ENCODE measurements around the gene ARHGAP12.

ARHGAP12 gene

DNA sequence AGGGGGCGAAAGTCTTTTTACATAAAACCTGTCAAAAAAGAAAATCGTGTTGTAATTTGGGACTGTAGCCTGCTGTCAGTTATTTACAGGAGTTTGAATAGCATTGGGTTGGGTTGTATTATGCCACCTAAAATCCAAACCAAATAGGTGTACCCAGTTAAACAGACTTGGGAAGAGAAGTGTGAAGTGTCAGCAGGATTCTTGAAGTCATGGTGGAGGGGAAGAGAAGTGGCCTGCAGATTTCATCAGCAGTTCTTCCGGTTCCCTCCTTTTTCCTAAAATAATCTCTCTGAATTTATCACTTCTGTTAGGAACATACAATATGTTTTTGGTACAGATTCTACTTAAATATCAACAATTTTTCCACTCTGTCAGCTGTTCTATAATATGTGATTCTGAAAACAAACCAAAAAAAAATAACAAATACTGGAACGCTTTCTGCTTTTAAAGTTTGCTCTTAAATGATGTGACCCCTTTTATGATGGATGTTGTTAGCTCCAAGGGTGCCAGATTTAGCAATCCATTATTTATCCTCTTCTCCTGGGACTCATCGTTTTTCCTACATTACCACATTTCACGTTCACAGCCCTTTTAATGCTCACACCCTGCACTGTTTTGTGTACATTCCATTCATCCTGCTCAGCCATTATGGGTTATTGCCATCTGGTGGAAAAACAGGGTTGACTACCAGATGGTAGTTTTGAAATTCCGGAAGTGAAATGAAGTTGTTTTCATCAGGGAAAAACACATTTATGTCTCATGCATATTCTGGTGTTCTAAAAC lies 18.7 kb upstream of the ARHGAP12 start:
- DNase-seq, result no peak

DNA sequence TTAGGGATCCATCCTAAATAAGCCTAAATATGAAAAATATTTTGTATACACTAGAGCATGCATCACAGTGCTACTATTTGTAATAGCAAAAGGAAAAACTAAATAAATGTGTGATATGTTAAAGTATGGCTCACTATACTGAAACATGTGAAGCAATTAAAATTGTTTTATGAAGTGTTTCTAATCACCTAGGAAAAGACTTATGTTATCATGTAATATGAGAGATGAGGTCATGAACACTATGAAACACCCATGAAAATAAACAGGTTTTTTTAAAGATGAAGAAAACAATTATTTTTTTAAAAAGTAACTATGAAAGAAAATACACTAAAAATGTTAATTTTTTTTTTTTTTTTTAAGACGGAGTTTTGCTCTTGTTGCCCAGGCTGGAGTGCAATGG lies 16.8 kb upstream of the ARHGAP12 start:
- no peak for DNase-seq

DNA sequence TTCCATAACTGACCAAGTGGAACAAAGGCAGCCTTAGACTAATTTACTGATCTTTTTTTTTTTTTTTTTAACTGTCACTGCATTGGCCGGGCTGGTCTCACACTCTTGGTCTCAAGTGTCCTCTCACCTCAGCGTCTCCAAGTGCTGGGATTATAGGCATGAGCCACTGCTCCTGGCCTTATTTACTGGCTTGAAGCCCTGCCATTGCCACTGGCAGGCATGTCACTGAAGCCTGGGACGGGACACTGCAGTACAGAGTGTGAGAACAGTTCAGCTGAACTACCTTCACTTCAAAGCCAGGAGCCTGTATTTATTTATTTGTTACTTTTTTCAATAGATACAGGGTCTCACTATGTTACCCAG lies 15.4 kb upstream of the ARHGAP12 start:
- DNase-seq, result no peak

DNA sequence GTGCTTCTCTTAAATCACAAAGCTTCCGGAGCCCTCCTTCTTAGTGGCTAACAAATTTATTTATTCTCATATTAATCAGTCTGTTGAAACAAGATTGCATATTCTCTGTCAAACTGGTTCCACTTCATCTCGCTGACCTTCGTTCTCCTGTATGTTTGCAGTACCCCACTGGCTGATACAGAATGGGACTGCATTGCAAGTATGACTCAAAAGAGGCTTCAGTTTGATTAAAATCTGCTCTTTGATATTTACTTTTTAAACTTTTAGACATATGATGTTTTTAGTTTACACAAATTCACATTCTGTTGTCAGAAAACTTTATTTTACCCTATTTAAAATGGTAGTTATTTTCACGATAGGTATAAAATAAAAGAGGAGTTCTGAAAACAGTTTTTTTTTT lies 14.3 kb upstream of the ARHGAP12 start:
- no peak for DNase-seq

DNA sequence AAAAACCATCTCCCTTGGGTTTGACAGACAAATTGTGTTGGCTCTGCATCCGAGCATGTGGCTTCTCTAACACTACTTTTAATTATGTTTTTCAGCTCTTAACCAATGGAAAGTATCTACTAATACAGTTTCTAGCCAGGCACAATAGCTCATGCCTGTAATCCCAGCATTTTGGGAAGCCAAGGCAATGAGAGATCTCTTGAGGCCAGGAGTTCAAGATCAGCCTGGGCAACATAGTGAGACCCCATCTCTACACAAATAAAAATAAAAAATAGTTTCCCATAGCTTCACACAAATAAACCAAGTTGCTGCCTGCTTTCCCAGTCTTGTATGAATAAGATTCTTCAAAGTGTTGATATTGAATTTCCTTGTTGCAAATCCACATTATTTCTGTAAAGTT lies 13.8 kb upstream of the ARHGAP12 start:
- DNase-seq, result no peak

DNA sequence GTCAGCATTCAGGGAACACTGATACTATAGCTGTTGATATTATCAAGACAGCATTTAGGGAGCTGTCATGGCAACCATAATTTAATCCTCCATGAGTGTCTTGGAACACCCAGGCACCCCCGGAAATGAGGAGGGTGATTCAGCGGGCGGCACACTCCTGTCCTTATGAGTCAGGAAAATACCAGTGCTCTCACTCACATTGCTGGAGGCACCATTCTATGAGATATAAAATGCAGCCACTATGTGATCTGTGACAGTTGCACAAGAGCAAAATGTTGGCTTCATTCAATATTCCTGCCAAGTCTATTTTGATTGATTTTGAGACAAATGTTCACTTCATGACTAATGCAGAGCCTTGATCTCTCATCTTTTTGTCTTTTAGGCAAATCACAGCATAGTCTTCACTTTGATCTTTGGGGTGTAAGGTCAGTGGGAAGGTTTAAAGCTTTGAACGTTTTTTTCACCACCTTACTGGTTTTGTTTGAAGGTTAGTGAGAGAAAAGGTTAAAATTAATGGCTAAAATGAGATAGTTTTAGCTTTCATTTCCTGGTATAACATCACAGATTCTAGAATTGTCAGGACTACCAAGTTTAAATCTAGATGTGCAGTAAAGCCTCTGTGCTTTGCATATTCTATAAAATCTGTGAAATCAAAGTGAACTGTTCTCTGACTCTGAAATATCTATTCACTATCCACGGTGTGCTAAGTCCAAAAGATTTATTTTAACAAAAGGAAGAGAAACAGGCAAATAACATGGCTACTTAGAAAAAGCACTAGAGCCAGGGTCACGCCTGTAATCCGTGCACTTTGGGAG lies 12.4 kb upstream of the ARHGAP12 start:
- DNase-seq, result no peak

DNA sequence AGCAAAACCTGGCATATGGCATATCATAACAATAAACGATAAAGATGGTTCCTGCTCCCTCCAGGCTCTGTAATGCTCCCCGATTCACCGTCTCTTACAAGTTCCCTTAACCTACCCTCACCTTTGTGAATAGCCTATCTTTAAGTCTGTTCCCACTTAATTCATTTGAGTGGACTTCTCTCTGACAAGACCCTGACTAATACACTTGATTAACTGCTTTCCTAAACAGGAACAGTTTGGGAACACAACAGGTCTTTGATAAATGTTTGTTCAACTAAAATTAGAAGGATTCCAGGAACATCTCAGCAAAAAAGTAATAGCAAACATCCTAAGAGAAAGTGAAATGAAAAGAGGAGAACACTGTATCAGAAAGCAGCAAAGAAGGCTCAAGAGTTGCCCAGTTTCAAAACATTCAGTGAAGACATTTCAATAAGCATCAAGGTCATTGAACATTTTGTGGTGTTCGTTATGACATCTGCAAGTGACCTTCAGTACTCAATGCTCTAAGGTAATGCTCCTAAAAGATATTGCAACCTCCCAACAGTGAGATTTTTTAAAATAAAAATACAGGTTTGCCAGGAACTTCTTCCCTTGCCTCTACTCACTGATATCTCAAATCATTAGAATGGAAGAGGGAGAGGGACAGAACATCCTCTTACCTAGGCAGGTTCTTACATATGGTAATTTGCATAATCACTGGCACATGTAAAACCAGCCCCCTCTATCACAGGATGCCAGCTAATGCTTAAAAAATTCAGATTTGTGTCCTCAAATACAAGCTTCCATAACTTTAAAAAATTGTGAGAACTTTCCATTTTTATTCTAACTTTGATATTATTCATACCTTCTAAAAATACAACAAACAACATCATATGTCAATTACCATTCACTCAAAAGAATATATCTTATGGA lies 11.4 kb upstream of the ARHGAP12 start:
- no peak for DNase-seq

DNA sequence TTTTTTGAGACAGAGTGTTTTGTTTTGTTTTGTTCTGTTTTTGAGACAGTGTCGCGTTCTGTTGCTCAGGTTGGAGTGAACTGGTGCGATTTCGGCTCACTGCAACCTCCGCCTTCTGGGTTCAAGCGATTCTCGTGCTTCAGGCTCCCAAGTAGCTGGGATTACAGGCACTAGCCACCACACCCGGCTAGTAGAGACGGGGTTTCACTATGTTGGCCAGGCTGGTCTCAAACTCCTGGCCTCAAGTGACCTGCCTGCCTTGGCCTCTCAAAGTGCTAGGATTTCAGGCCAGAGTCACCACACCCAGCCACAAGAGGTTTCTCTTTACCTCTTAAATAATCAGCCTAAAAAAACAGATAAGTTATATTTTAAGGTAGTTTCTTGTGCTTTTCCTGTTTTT lies 8.7 kb upstream of the ARHGAP12 start:
- no peak for DNase-seq

DNA sequence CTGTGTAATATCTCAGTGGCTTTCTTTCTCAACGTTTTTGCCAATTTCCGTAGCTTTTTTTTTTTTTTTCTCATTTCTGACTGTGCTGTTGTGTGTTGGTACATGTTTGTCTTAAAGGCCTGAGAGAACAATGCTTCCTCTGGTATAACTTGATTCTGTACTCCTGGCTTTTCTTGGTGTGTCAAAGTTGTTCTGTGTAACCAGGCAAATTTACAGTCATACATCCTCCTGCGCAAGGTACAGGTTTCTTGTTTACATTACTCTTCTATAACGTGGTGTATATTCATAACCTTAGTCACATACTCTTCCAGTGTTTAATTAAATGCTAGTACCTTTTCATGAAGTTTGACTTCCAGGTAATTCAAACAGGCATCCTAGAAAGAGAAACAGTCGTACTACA lies 8.3 kb upstream of the ARHGAP12 start:
- no peak for DNase-seq

DNA sequence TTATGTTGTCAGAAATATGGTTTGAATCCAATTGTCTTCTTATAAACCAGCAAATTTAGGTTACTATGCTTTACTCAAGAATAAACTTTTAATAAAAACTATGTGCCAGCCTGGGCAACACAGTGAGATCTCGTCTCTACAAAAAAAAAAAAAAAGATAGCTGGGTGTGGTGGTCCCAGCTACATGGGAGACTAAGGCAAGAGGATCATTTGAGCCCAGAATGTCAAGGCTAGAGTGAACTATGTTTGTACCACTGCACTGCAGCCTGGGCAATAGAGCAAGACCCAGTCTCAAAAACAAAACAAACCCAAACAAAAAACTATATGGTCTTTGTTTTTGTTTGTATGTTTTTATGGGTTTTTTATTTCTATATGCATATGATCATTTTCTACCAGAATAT lies 7.5 kb upstream of the ARHGAP12 start:
- DNase-seq, result no peak

DNA sequence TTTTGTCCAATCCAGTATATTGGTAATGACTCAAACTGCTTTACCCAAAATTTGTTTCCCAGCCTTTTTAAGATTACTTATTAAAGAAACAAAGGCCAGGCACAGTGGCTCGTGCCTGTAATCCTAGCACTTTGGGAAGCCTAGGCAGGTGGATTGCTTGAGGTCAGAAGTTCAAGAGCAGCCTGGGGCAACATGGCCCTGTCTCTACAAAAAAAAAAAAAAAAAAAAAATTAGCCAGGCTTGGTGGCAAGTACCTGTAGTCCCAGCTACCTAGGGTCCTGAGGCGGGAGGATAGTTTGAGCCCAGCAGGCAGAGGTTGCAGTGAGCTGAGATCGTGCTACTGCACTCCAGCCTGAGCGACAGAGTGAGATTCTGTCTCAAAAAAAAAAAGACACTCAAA lies 7.0 kb upstream of the ARHGAP12 start:
- no peak for DNase-seq

DNA sequence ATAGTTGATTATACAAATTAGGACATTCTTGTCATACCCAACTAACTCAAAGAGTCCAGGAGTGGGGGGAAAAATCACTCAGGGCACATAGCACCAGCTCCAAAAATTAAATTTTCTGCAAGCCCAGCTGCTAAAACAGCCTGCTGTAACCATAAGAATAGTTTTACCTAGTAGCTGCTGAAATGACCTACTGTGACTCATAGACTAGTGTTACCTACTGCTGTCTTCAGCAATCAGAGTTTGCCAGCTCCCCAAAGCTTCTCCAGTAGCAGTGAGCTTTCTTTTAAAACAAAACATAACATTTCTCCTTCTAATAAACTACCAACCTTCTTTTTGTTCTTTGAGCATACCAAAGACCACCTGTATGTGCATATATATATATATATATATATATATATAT lies 4.2 kb upstream of the ARHGAP12 start:
- no peak for DNase-seq

DNA sequence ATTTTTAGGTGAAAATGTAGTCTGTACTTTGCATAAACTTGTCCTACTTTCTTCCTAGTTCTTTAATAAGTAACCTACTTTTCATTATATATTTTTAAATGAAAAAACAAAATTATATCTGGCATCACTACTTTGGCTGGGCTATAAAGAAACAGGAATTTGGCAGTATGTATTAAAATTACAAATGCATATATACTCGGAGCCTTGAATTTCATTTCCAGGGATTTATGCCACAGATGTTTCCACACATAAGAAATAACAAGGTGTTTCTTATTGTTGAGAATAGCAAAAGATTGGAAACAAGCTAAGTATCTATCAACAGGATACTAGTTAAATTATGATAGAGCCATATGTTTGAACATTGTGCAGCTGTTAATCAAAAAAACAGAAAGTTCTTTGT lies 2.2 kb upstream of the ARHGAP12 start:
- no peak for DNase-seq

DNA sequence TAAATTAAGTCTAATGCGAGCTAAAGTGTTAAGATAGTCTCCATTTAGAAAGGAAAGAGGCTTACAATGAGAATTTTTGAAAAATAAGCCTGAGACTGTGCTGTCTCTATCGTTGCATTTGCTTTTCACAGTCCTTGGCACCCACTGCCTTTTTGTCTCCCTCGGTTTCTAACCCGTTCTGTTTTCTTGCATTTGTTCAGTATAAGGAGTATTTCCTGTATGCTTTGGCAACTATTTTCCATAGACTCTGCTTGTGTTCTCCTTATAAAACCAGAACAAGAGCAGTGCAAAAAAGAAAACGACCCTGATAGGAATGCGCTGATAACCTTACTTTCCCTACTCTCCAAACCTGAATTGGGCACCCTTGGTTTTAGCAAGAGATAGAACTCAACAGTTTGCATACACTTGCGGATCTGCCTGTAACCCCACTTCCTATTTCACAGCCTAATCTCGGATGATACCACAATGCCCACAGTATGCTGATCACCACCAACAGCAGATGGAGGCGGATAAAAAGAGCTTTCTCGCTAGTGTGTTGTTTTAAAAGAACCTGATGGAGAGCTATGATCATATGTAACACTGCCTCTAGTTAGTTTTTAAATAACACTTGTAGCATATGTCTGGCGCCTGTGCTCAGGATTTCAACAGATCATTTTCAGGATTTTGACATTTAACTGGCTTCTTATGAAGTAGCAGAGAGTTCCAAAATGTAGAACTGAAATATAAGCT lies 1.6 kb upstream of the ARHGAP12 start:
- peak in 1 of 2 donors; percentile 12 for DNase-seq

DNA sequence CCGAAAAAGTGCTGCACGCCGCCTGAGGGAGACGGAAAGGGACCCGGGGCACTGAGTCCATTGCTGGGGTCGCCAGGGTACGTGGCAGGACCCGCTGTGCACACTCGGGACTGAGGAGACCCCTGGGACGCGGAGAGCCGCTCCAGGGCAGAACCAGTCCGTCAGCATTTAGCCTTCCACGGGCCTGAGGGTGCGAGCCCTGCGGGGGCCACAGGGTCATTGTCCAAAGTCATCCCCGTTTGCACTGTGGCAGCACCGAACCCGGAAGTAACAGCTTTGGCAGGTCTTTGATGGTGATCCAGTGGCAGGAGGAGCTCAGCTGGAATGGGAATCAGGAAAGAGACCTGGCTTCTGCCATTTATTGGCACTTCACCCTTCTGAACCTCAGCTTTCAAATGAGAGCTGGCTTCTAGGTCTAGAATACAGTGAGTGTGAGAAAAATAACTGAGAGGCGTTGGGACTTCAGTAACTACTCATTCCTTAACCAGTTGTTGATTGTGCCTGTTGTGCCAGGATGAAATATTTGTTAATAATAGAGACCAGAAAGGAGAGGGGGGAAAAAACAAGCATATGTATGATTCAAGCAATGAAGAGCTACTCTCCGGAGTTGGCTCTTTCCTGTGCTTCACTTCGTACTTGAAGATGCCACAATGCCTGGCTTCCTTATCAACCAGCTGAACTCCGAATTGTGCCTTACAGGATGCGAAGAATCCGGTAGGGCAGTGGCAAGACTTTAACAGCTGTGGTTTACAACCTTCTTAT lies 811 bp upstream of the ARHGAP12 start:
- DNase-seq, result peak; percentile 6 to 16

DNA sequence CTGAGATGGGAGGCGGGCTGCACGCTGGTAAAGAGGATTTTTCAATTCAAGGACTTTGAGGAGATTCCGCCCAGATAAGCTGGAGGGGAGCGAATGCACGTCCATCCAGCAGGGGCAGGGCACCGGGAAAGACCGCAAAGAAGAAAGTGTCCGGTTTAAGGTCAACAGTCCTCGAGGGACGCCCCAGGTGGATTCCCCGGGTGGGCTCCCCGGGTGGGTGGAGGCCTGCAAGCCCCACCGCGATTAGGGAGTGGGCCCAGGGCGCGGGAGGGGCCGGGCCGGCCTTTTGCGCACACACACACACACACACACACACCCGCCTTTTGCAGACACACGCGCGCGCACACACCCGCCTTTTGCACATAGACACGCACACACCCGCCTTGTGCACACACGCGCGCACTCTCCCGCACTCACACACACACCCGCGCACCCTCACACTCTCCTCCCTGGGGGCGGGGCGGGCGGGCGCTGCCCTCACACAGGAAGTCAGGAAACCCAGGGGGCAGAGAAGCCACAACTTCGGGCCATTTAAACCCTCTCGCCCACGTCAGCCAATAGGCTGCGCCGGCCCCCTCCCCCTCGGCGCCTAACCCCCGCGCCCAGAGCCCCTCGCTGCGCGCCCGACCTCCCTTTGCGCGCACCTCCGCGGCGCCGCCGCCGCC lies 615 bp downstream of the ARHGAP12 start:
- peak; percentile 34 to 47 for DNase-seq

DNA sequence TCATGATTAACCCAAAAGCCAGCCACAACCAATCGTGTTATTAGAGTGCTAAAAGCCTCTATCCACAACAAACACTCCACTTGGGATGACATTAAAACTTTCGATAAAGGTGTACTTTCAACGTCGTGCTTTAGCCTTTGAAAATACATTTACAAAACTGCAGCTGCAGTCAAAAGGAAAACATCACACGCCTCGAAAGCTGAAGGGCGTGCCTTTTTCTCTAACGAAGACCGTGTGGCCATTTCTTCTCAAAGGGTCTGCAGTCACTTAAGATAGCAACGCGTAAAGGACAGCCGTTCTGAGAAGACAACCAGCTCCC lies 1.1 kb downstream of the ARHGAP12 start:
- no peak for DNase-seq

DNA sequence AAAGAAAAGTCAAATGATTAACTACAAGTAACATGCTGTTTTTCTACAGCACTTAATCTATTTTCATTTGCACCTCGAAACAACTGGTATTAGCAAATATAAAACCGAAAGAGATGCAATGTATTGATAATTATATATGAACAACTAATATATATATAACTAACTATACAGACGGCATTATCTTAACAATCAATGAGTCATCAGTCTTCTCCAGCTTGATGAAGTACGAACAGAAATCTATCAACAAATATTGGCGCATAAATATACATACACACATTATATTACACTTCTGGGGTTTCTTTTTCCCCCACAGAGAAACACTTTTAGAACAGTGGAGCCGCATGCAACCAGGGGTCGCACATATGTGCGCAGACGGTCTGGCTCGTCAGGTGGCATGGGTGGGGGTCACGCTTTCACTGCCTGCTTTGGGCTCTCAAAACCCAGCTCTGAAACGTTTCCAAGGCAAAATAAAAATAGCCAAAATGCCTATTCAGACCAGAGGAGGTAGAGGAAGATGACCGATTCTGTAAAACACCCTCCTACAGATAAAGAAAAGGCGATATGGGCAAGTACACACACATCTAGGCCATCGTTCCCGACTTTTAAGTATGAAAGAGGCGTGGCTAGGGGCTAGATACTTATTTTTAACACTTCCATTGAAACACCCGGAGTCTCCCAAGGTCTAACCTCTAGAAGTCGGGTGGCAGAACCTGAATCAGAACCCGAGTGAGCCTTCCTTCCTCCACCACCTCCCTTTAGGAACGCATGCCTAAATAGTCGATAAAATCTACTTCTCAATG lies 1.7 kb downstream of the ARHGAP12 start:
- DNase-seq, result no peak

DNA sequence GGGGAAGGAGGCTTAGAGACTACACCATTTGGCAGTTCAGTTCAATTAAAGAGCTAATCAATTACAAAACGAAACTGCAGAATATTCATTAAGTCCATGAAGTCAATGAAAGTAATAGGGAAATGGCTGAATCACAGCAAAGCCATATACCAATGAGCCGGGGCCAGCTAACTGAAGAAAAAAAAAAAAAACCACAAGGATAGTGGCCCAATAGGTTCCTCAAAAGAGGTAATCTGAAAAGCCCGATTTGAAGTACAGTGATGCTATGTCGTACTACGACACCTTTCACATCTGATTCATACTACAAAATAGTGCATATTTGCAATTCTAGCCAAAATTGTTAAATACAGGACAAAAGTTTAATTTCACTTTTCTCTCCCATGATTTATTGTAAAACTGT lies 2.5 kb downstream of the ARHGAP12 start:
- no peak for DNase-seq

DNA sequence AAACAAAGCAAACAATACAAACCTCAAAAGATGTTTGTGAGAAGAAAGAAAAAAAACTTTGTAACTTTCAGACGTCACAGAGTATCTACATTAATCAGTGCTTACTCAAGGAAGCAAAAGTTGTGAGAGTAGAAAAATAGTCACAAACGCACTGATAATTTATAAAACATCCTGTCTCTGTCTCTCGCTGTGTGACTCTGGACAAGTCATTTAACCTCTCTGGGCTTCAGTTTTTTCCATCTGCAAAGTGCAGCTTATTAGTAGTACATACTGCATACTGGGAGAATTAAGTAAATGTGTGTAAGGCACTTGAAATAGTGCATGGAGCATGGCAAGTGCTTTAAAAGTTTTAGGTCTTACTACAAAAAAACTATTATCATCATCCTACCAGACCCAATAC lies 3.8 kb downstream of the ARHGAP12 start:
- no peak for DNase-seq

DNA sequence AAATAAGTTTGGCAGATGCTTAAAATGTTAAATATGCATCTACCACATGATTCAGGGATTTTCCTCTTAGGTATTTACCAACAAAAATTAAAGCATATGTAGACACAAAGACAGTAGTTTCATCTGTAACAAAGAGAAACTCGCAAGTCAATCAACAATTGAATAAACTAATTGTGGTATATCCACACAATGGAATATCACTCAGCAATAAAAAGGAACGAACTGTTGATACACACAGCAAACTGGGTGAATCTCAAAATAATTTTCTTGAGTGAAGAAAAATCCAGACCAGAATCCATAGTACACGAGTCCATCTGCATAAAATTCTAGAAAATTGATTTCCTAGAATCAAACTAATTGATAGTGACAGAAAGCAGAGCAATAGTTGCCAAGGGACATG lies 5.2 kb downstream of the ARHGAP12 start:
- DNase-seq, result no peak
